GM12875 (cell line): ENCODE results near the gene DIP2C.

Experiments
- H3K4me3 ChIP-seq: one replicate; pipeline ENCODE4 v1.5.1; 2011; ENCODE audit warnings: low read depth, low read length, control low read depth
- CTCF ChIP-seq: IDR thresholded peaks from 2 replicates; pipeline ENCODE4 v1.5.1; 2011; ENCODE audit warnings: low read depth, mild to moderate bottlenecking, control low read depth, inconsistent platforms, low read length, moderate library complexity, borderline replicate concordance; ENCODE audit not compliant: insufficient read depth

The DIP2C gene

DNA sequence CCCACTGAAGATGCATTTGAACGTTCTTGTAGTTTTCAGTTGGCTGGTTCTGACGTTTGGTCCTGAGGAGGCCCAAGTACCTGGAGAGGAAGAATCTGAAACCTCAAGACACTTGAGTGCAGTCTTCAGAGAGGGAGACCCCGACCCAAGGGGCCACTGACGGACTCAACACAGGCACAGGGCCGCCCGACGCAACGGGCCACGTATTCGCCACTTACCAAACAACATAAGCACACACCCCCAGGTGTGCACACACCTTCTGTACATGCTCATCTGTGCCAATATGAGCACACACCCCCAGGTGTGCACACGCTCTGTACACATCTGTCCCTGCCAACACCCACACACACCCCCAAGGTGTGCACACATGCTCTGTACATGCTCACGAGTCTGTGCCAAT, 68.5 kb downstream of the DIP2C start:
- no peak overlapping the region for H3K4me3 ChIP-seq
- TF ChIP-seq CTCF = no peak

DNA sequence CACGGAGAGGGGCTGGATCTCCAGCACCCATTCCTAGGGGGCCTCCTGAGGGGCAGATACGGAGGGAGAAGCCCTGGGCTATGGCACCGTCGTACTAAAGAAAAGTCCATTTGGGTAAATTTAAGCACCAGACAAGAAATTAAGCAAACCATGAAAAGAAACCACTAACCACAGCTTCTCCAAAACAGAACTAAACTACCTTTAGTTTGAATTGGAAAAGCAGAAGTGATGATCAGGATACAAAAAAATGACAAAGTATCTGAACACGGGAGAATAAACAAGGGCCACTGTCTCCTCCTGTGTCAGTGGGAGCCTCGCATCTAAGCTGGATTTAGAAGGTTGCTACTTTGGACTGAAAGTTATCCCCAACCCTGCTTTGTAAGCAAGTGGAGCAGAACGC, 69.1 kb downstream of the DIP2C start:
- H3K4me3 ChIP-seq = no peak overlapping the region

GRCh38 chr10:619710-620109, 69.8 kb downstream of the DIP2C start:
- TF ChIP-seq CTCF = no peak
- no peak overlapping the region for H3K4me3 ChIP-seq

More for the DNA sequence above, 69.1 kb downstream of the DIP2C start:
- no peak for TF ChIP-seq CTCF

DNA sequence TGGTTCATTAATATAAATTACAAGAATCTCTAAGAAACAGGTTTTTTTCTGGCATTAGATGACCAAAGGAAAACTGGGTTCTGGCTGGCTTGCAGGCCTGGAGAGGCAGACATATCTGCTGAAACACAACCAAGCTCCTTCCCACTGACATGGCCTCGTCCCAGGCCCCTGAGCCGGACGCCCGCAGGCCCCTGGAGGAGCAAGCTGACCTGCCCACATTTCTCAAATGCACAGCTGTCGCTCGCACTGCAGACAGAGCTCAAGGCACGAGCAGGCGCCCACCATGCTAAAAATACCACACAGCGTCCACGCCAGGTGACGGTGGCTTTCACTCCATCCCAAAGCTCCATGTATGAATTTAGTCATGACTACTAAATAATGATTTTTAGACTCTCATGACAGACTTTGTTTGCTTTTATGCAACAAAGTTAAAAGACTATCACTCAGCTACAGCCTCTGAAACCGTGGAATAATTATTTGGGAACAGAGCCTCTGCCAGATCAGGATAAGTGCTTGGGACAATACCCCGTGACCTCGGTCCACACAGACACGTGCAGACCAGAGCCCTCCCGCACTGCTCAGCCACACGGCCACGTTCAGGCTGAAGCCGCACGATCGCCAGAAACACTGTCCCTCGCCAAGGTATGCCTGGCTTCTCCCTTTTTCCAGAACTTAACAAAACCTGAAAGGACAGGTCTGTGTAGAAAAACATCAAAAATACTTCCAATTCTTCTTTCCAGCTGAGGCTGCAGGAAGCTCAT, 71.1 kb downstream of the DIP2C start:
- TF ChIP-seq CTCF = no peak

GRCh38 chr10:617471-617870, 72.0 kb downstream of the DIP2C start:
- H3K4me3 ChIP-seq = no peak overlapping the region
- no peak for TF ChIP-seq CTCF

More for the DNA sequence above, 71.1 kb downstream of the DIP2C start:
- no peak overlapping the region for H3K4me3 ChIP-seq

DNA sequence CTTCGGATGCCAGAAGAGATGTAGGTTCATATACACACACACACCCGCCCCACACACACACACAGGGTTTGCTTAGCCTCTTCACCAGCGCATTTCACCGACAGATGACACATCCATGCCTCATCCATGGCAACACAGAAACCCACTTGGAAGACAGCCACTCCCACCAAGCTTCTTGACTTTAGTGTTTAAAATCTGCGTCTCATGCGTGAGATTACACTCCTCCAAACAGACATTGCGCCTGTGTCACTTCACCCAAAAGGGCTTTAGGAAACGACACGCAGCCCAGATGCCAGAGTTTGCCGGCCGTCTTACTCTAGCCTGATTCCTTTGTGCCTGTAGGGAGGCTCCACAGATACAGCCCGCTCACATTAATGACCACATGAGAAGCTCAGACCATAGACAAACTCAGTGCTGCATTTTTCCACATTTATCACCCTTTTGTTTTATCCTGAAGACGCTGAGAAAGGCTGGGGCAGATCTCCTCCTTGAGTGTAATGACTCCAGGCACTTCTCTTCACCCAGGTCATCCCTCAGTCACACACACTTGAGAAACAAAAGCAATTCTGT, 73.8 kb downstream of the DIP2C start:
- H3K4me3 ChIP-seq = no peak overlapping the region

More for the DNA sequence above, 73.8 kb downstream of the DIP2C start:
- TF ChIP-seq CTCF = no peak
